ENCODE measurements around the gene GFAP.
A peak's percentile ranks its signal among the peaks of the same experiment; 100 is the strongest.

The GFAP gene

DNA sequence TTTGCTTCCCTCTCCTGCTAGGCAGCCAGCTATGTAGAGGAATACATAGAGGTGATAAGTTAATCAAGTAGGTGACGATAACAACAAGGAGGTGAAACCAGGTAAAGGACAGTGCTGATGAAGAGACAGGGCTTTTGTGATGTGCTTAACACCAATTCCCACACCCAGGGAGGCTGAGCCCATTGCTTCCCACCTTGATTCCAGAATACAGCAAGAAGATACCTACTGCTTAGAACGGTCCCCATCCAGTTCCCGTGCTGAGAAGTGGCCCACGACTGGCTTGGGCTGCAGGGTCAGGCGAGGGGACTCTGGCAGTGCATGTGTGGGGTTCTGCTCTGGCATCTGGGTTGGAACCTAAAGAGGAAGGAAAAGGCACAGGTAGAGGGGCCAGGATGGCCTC is 16.1 kb upstream of the GFAP start:
- DNase-seq (ENCODE audit: low read depth in 2 of 2) = no peak

DNA sequence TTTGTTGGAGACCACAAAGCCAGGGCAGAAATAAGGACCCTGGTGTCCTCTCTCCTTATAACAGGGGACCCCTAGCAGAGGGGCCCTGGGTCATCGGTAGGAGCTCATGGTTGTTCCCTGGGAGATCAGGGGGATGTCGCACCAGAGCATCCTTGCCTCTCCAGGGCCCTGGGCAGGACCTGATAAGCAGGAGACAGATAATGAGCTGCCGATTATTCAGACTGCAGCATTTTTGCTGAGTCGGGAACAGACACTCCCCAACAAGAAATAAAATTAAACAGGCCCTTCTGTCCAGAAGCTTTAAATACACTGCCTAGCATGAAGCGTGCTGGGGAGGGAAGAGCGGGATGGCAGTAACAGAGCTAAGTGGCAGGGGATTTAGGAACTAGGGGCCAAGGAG is 15.4 kb upstream of the GFAP start:
- no peak for DNase-seq (ENCODE audit: low read depth in 2 of 2)

DNA sequence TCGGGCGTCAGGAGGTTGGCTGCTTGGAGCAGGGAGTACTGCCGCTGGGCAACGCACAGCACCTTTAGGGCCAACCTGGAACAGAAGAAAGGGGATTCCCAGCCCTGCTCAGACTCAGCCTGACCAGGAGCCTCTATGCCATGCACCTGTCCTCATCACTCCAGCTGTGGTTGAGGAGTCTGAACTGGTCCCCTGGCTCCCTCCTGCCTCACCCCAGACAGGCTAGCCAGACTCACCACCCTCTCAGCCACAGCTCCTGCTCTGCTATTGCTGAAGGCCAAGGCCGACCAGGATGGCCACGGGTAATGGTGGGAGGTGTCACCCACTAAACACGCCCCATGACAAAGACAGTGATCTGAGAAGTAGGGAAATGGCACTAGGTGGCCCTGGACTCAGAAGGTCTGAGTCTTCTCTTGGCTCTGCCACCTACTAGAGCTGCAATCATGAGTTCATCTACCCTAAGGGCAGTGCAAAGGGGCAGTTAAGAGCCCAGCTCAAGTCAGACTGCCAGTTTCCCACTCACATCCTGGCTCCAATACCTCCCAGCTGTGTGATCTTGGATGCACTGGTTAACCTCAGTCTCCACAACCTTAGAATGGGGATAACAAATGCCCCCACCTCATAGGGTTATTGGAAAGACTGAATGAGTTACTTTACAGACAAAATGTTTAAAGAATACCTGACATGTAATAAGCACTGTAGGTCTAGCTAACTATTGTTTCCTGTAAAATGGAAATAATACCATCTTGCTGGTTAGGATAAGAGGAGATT is 13.8 kb upstream of the GFAP start:
- no peak for DNase-seq (ENCODE audit: low read depth in 2 of 2)

DNA sequence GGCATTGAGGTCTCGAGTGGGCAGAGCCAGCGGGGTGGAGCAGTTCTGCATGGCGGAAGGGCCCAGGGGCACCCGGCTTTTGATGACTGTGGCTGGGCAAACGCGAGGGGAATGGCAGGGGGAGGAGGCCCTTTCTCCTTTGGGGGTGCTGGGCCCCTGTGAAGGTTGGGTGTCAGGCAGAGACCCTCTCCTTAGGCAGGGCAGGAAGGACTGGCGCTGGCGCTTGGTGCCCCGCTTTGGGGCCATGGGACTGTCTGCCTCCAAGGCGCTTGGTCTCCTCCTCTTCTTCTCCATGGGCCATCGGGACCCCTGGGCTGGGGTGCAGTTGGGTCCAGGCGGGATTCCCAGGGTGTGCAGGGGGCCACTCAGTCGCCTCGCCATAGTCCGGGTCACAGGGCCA is 12.8 kb upstream of the GFAP start:
- DNase-seq (ENCODE audit: low read depth in 2 of 2) = no peak

DNA sequence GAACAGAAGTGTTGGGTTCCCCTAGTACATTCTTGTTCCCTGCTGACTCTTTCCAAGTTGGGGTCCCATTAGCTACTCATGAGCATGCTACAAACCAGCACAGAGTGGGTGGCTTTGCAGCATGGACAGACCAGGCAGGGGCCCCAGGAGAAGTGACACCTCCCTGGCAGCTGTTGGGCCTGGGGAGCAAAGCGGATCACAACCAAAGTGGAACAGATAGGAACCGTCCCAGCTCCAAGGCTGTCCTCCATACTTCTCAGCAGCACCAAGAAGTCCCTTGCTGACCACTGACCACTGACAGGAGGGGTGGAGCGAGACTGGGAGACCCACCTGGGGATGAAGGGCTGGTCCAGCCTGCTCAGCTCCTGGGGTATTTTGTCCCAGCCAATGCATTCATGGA is 12.4 kb upstream of the GFAP start:
- no peak for DNase-seq (ENCODE audit: low read depth in 2 of 2)

DNA sequence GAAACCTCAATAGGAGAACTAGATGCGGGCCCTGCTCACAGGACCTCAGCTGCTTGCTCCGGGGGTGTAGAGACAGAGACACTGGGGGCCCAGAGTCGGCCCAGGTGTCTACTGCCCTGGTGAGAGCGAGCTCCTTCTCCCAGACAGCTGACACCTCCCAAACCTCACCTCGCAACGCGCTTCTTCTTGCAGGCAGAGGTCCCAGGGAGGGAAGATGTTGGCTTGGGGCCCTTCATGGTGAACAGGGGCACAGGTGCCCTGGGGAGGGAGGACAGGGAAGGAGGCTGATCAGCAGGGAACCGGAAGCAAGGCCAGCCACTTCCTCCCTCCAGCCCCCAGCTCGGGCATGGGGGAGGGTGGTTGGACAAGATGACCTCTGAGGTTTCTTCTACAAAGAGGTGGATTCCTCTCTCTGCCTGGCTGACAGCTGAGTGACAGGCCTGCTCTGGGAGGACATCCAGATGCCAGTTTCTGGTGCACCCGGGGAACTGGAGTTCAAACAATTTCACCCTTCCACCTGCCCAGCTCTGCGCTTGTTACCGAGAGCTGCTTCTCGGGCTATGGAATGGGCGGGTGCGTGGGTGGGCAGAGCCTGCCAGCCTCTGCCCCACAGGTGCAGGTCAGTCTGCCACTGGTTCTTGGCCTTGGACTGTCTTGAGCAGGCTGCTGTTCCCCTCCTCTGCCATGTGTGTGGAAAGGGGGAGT is 11.7 kb upstream of the GFAP start:
- DNase-seq (ENCODE audit: low read depth in 2 of 2) = no peak

DNA sequence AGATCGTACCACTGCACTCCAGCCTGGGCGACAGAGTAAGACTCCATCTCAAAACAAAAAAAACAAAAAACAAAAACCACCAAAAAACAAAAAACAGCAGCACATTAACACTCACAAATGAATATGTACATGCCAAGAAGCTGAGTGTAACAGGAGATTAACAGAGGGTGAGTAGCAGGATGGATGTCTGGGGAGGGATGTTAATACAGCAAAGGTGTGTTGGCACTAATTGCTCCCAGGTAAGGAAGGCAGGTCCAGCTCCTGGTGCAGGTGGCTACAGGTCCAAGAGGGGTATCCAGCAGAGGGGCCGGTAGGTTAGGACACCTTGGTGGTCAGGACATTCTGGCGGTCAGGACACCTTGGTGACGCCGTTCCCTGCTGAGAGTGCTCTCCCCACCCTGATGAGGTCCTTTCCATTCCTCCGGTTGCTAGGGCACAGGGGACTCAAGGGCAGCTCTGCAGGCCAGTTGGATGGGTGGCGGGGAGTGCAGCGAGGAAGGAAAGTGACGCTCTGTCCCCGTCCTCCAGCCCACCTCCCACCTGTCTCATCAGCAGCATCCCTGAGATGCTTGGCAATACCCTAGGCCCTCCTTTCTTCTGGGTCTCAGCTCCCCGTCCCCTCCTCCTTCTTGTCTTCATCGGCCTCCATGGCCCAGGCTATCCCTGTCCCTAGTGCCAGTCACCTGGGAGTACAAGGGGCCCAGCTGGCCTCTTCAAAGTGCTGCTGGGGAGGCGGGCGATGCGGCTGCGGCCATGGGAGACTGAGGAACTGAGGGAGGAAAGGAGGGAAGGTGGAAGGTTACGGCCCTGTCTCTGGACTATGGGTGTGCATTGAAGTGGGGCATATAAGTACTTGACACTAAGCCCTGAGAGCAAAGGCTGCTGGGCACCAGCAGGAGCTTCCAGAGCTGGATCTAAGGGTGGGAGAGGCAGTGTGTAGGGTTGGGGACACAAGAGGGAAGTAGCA is 10.7 kb upstream of the GFAP start:
- DNase-seq (ENCODE audit: low read depth in 2 of 2) = no peak

DNA sequence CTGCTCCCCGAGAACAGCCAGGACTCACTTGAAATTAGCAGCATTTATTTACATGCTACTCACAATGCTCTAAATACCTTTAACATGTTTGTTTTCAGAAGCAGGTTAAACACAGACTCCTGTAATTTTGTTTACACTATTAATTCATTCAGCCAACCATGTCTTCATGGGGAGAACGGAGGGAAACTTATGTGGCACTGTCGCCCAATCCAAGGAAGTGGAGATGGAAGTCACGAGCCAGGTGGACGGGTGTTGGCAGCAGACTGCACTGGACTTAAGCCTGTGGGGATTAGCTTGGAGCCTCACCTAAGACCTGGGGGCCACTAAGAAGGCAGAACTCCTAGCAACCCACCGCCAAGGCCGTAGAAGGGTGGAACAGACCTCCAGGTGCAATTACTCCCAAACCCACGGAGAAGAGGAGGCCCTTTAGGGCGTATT is 8.8 kb upstream of the GFAP start:
- no peak for DNase-seq (ENCODE audit: low read depth in 2 of 2)

DNA sequence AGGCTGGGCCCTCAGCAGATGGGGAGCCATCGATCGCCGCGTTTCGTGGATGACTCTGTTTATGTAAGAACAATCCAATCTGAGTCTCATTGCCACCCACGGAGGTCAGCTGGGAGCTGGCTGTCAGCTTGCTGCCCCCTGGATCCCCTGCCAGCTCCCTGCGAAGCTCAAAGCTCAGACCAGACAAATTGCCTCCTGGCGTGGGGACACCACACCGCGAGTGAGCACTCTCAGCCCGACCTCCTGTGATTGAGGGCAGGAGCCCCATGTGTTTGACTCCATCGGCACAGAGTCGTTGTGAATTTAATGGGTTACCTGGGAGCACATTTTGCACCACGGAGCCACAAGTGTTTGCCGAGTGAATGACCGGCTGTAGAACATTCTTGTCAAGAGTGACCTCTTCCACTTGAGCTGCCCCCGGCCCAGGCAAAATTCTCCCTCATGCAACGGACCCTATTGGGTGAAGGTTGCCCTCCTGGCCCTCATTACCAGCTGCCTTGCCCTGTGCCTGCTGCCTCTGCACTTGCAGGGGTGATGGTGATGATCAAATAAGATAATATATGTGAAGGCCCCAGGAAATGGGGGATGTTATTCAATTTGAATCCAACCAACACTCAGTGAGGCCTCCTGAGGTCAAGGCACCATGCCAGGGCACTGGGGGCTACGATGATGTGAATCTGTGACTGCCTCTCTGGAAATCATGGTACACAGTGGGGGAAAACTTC is 7.6 kb upstream of the GFAP start:
- no peak for DNase-seq (ENCODE audit: low read depth in 2 of 2)

DNA sequence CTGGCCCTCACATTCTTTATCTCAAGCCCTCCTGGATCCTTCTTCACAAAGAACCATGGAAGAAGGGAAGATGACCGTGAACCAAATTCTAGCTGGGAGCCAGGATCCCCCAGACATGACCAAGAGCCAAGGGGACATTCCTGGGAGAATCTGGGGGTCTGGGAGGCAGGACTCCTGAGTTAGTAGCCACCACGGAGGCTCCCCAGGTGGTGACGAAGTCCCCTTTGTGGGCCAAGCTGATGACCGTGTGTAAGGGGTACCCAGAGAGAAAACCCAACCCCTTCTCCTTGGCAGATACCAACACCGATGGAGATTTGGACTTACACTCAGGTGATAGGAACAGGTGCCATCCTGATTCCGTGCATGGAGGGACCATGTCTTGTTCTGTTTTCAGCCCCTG is 6.8 kb upstream of the GFAP start:
- no peak for DNase-seq (ENCODE audit: low read depth in 2 of 2)

DNA sequence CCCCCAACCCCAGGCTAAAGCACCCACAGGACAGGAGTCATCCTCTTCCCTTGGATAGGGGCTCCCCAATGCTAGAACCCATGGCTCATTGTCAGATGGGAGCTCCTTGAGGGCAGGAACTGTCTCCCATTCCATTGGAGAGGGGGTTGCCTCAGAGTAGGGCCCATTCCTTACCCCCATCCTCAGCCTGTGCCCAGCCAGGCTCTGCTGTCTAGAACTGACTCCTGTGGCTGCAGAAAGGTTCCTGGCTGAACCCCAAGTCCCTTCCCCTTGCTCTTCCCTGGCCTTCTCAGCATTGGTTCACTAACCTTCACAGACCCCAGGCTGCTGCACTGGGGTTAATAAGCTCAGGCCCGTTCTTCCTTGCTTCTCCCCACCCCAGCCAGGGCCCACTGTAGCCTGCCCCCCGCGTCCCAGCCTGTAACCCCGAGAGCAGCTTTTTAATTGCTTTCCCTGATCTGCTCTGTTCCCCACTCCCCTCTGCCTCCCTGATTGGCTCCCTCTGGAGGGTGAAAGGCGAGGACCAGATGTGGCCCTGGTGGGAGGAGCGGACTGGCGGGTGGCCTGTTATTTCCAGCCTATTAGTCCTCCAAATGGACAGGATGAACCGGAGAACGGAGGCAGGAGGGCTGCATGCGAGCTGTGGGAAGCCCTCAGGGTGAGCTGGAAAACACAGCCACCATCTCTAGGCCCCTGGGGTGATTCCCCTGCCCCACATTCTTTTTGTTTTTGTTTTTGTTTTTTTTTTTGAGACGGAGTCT is 6.0 kb upstream of the GFAP start:
- DNase-seq (ENCODE audit: low read depth in 2 of 2) = no peak

DNA sequence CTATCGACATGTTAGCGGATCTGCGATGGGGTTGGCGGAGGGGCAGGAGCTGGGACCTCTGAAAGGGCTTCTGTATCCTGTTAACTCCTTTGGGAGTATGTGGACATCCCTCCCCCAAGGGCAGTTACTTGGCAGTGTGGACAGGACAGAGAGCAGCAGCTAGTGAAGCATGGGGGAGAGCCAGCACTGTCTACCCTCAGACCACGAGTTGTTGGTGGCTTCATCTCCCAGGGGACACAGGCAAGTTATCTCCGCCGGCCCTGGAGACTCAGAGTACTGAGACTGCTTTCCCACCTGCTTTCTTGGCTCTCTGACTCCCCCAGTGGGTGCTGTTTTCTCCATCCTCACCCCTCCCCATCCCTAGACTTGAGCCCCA is 5.3 kb upstream of the GFAP start:
- DNase-seq (ENCODE audit: low read depth in 2 of 2) = no peak

DNA sequence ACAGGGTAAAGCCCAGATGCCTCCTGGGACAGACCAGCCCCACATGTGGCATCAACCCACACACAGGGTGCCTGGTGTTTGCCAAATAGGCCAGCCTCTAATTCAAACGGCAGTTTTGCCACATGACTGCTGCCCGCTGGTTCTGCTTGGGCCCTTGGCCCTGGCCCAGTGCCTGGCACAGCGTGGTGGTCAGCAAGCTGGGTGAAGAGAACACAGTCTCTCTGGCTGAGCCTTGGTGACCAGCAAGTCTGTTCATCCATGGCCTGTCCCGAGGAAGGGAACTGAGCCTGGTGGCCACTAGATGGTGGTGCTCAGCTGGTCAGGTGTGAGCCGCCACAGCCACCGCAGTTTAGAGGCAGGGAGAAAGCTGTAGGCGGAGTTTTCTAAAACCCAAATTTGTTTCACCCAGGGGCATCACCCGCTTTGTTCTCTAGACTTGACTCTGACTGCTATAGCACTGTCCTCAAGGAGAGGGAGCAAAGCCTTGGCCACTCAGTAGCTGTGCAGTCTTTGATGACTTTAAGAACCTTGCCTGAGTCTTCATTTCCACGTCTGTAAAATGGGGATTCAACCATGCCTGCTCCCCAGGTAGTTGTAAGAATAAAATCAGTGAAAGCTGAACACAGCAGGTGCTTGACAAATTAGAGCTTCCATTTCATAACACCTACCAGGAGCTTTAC is 4.7 kb upstream of the GFAP start:
- peak in 1 of 2 experiments; percentile 31 for DNase-seq (ENCODE audit: low read depth in 2 of 2)

DNA sequence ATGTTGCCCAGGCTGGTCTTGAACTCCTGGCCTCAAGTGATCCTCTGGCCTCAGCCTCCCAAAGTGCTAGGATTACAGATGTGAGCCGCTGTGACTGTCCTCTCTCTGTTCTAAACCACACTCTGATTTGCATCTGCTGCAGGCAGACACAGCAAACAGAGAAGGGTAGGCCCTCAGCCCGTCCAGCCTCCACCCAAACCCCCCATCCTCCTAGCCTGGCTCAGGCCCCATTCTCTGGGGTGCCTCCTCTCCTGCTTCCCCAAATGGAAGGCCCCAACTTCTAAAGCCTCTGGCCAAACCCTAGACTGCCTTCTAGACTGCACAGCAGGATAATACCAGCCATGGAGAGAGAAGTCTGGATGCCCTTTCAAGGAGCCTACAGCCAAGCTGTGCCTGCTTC is 4.1 kb upstream of the GFAP start:
- no peak for DNase-seq (ENCODE audit: low read depth in 2 of 2)

DNA sequence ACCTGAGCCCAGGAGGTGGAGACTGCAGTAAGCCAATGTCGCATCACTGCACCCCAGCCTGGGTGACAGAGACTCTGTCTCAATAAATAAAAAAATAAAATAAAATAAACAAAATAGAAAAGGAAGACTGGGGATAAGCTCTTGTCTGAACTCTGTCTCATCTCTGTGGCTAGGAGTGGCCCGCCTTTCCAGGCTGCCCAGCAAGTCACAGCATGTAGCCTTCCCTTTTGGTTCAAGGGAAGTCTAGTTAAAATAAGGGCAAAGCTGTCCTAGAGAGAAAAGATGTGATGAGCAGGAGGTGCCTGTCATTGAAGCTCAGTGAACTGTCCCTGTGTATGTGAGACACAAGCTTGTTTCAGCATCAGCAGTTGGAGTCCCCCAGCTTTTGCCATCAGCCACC is 2.7 kb upstream of the GFAP start:
- DNase-seq (ENCODE audit: low read depth in 2 of 2) = no peak

DNA sequence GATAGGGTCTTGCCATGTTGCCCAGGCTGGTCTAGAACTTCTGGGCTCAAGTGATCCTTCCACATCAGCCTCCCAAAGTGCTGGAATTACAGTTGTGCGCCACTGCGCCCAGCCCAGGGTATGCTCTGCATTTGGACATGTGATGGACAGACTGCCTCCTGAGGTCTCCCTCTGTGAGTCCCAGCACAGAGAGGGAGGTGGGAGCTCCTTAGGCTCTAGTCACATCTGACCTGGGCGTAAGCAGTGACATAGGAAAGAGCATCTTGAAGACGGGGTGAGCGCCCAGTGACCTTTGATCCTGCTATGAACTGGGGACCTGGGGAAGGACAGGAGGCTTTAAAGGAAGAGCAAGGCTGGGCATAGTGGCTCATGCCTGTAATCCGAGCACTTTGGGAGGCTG is 2.2 kb upstream of the GFAP start:
- no peak for DNase-seq (ENCODE audit: low read depth in 2 of 2)

DNA sequence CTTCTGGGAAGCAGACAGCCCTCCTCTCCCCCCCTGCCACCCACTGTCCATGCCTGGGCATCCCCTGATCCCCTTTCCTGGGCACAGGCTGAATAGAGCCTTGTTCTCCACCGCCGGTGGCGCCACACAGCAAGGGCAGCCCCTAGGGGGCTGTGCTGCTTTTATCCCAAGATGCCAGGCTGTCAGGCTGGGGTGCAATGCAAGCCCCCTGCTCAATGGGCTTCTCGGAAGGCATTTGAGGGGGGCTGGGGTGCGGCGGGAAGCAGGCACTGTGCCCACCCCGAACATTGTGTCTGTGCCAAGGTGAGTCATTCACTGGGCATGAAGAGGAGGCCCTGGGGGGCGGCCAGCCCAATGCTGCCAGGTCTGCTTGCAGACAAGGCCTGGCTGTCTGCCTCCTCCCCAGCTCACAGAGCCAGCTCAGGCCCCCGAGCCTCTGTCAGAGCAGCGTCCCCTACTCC is 1.5 kb upstream of the GFAP start:
- no peak for DNase-seq (ENCODE audit: low read depth in 2 of 2)

DNA sequence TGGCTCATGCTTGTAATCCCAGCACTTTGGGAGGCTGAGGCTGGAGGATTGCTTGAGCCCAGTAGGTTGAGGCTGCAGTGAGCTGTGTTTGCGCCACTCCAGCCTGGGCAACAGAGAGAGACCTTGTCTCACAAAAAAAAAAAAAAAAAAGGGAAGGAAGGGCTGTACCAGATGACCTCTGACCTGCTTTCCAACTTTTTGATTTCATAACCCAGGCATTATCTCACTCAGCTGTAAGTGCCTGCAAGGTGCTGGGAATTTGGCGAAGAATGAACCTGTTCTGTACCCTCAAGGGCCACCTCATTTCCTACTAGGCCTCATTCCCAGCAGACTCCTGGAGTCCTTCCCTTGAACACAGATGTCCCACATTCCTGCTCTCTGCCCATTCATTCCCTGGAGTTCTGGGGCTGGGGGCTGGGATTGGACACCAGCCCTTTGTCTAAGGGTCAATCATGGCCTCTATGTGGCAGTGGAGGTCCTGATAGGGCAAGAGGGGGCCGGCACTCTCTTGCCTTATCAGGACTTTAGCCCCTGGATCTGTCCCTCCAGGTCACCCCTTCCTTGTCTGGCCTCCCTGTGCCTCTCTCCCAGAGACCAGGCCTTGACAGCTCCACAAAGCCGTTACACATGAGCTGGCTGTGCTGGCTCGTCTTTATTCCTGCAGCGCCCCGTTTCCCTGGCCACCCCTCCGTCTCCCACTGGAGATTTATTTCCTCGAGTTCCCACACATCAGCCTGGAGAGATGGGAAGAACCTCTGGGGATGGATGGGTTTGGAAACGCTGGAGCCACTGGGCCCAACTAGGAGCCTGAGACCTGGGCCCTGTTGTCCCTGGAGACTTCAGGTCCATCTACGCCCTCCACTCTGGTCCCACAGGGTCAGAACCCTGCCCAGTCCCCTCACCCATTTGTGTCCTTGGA is 821 bp upstream of the GFAP start:
- DNase-seq (ENCODE audit: low read depth in 2 of 2) = no peak

DNA sequence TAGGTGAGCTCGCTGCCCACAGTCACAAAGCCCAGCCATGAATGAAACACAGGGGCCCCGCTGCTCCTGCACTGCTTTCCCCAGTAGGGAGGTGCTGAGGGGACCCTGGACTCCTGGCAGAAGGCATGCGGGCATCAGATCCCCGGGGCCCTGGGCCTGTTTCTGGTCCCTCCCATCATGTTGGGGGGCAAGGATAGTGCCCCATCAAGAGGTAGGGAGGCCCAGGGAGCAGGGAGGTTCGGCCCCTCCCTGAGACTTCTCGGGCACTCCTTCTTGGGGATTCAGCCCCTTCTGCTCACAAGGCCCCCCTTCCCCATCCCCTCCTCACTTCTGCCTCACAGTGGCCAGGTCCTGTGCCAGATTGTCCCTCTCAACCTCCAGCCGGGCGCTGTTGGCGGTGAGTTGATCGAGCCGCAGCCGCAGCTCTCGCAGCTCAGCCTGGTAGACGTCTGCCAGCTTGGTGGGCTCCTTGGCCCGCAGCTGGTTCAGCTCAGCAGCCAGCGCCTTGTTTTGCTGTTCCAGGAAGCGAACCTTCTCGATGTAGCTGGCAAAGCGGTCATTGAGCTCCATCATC is 515 bp downstream of the GFAP start:
- no peak for DNase-seq (ENCODE audit: low read depth in 2 of 2)
